ENCODE results near the gene APOL2.
"Not testable (repeated sequence)": the region's sequence is repeated elsewhere in the genome, so short reads cannot be mapped to it uniquely, and the experiment has no call there.

The APOL2 gene, protein sequence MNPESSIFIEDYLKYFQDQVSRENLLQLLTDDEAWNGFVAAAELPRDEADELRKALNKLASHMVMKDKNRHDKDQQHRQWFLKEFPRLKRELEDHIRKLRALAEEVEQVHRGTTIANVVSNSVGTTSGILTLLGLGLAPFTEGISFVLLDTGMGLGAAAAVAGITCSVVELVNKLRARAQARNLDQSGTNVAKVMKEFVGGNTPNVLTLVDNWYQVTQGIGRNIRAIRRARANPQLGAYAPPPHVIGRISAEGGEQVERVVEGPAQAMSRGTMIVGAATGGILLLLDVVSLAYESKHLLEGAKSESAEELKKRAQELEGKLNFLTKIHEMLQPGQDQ

DNA sequence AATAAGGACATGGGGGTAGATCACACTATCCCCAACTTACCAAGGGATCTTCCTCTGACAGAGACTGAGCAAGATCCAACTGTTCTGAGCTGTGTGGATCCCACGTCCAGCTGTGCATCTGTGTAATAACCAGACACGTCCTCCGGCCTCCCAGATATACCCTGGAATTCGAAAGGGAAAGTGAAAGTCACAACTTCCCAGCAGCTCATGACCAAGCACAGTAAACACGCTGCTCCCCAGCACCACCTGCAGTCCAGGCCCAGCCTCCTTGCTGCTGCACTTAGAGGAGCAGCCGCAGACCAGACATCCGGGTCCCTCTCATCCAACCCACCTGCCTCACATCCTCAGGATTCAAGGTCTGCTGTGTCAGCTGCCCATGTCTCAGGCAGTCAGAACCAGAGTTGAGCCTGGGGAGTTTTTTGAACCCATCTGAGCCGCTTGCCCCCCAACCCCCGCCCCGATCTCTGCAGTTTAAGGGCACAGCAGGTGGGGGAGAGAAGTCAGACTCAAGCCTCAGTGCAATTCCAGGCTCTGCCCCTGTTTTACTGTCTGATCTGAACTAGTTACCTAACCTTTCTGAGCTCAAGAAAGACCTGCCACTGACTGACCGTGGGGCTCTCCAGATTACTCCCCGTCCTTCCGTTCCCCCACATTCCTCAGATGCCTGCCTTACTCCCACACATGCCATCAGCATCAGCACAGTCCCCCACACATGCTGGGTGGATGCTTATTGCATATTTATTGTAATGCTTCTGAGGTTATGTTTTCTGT is at the start of gene APOL2:
Gene APOL2, minus strand, starts transcription at position 127 of the 771 bp plus-strand sequence. CDS start 6,365 bp downstream, outside the sequence.
- DNase-seq = peak; percentile 86

DNA sequence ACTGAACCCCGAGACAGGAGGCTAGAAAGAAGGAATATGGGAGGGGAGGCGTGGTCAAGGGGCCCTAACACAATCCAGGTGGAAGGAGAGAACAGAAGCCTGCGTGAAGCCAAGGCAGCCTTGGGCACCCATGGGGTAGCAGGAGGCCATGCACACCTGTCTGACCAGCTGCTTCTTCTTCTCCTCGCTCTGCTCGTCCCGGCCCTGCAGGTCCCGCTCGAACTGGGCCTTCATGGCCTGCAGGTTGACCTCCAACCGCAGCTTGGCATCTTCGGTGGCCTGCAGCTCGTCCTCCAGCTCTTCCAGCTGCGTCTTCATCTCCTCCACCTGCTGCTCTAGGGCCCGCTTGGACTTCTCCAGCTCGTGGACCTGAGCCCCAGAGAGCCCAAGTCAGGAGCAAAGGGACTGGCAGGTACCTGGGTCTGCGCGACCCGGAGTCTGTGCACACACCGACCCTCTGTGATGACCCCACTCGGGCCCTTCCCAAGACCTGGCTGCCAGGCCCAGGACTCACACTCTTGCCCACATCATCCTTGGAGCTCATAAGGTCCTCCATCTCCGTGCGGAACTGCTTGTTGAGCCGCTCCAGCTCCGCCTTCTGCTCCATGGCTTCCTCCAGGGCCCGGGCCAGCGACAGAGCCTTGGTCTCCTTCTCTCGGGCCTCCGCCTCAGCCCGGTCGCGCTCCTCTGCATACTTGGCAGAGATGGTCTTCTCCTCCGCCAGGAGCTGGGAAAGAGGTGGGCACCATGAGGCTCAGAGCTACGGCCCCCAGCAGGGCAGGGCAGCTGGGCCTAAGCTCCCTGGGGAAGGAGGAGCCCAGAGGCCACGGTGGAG is 49.5 kb upstream of the APOL2 start:
- no peak for DNase-seq

DNA sequence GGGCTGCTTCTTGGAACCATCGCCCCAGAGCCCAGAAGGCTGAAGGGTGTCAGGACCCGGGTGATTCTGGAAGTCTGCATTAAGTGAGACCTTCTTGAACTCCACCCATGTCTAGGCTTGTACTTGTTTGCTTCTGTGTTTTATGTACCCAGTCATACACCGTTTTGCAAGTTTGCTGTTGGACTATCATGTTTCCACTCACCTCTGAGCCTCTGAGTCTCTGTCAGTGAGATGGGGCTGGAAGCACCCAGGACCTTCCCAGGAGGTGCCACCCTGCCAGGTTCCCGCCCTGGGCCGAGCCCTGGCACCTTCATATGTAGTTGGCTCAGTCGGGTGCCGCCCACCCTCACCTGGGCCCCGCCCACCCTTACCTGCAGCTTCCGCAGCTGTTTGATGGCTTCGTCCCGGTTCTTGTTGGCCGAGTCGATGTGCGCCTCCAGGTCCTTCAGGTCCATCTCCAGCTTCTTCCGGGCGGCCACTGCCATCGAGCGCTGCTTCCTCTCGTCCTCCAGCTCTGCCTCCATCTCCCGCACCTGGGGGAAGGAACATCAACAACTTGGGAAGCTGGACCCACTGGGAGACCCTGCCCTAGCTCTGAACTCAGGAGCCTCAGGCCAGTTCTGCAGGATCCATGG is 48.7 kb upstream of the APOL2 start:
- DNase-seq = no peak

DNA sequence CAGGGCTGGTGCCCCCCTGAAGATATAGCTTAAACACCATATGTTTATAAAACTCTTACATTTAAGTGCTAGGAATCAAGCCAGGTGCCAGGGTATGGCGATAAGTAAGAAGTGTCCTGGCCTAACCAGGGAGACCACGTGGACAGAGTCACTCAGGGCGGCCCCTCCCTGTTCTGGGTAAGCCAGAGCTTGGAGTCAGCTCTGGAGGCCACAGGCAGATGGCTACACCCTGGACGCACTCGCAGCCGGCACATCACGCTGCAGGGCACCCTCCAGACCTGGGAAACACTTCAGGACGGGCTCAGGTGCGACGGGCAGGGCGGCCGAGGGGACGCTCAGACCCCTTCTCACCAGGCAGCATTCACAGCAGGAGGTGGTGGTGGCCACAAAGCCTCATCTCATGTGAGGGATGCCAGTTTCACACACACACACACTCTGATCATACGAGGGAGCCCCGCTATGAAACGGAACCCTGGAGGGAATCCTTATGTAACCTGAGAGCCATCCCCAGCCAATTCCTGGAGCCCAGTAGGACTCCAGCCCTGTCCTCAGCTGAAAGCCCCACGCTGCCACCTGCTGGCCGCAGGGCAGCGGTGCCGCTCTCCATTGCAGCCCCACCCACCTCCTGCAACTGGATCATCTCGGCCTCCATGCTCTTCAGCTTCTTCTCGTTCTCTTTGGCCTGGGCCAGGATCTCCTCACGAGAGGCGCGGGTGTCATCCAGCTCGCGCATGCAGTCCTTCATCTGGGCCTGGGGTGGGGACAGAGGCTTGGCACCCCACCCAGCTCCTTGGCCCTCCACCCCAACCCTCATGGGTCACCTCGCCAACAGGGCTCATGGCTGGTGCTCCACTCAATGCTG is 47.0 kb upstream of the APOL2 start:
- peak; percentile 68 for DNase-seq

DNA sequence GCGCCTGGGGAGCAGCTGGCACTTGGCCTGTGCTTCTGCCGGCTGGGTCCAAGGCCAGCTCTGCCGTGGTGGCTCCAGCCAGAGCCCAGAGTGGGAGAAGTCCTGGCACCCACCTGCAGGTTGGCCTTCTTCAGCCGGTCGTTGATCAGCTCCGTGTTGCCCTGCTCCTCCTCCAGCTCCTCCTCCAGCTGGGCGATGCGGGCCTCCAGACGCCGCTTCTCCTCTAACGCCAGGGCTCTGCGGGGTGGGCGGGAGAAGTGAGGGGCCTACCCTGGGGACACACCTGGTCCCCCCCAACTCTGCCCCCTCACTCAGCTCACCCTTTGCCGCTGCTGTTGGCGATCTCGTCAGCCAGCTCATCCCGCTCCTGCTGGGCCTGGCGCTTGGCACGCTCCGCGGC is 46.2 kb upstream of the APOL2 start:
- DNase-seq = no peak

DNA sequence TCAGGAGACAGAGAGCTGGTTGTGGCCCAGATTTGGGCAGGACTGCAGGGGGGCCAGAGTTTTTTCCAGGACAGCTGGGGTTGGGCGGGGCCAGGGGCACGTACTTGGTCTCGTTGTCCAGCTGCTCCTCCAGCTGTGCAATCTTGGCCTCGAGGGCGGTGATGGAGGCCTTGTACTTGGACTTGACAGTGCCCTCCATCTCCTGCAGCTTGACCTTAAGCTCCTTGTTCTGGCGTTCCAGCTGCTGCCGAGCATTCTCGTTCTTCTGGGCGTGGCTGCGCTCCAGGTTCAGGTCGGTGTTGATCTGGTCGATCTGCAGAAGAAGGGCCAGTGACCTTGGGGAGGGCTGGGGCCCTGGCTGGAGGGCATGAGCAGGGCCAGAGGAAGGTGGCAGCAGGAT is 45.7 kb upstream of the APOL2 start:
- no peak for DNase-seq

DNA sequence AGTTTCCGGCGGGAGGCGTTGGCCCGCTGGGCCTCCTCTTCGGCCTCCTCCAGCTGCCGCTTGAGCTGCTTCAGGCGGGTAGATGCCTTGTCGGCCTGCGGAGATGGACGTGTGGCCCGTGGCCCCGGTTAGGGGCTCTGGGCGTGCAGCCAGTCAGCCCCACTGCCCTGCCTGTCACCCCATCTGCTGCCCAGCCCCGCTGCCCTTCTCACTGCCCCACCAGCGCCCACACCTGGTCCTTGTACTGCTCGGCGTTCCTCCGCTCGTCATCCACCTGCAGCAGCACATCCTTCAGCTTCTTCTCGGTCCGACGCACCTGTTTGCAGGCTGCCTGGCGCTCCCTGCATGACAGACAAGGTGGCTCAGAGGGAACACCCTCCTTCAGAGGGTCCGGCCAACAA is 44.8 kb upstream of the APOL2 start:
- no peak for DNase-seq

DNA sequence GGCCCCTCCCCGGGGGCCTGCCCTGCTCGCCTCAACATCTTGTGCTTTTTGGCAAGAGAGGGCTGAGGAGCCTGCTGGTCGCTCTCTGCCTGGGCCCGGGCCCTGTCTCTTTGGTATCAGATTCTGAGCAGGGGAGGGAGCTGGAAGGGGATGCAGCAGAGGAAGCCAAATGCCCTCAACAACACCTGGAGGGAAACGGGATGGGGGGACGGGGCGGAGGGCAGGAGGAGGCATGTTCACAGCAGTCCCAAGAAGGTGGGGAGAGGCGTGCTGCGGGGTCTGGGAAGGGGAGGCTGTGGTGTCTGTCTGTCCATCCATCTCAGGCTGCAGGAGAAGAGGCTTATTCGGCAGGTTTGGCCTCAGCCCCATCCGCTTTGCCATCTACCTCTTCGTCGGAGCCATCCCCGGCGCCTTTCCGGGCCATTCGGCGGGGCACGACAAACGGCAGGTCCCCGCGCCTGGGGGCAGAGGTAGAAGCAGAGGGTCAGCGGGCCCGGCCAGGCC is 43.1 kb upstream of the APOL2 start:
- no peak for DNase-seq

DNA sequence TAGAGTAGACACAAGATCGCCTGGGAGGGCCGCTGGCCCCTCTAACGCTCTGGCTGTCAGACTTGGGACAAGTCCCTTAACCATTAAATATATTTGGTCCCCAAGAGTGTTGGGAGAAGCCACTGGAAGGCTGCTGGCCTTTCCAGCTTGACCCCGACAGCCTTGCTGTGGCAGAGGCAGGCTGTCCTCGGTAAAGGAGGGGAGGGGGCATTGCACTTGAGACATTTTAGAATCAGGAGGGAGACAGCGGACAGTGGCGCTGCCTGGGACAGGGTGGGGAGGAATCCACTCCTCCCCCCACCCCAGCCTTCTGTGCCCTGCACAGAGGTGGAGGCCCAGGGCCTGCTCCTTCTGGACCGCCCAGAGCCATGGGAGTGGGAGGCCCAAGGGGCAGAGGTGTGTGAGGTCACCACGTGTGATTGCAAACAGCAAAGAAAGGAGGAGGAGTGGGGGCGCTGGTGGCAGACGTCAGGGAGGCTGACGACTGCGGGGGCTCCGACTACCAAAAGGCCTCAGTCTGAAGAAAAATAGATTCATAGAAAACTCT is 42.5 kb upstream of the APOL2 start:
- no peak for DNase-seq

DNA sequence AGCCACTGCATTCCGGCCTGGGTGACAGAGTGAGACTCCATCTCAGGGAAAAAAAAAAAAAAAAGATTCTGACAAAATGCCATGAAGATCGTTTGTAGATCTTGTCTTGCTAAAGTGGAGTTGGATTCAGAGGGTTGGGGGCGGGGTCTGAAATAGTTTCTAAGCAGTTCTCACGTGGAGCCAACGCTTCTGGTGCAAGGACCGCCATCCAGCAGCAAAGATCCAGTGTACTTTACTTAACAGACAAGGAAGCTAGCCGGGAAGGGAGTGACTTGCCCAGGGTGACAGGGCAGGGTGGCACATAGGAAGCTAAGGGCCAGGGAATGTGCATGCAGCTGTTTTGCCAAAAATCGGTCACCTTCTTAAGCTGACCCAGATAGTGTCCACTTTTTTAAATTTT is 41.1 kb upstream of the APOL2 start:
- DNase-seq = no peak

DNA sequence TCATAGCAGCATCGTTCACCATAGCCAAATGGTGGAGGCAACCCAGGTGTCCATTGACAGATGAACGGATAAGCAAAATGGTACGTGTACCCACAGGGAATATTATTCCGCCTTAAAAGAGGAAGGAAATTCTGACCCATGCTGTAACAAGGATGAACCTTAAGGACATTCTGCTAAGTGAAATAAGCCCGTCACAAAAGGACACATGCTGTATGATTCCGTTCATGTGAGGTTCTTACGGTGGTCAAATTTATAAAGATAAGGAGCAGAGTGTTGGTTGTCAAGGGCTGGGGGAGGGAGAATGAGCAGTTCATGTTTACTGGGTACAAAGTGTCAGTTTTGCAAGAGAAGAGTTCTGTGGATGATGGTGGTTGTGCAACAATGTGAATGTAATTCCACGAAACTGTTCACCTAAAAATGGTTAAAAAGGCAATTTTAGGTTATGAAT is 39.9 kb upstream of the APOL2 start:
- DNase-seq = no peak

DNA sequence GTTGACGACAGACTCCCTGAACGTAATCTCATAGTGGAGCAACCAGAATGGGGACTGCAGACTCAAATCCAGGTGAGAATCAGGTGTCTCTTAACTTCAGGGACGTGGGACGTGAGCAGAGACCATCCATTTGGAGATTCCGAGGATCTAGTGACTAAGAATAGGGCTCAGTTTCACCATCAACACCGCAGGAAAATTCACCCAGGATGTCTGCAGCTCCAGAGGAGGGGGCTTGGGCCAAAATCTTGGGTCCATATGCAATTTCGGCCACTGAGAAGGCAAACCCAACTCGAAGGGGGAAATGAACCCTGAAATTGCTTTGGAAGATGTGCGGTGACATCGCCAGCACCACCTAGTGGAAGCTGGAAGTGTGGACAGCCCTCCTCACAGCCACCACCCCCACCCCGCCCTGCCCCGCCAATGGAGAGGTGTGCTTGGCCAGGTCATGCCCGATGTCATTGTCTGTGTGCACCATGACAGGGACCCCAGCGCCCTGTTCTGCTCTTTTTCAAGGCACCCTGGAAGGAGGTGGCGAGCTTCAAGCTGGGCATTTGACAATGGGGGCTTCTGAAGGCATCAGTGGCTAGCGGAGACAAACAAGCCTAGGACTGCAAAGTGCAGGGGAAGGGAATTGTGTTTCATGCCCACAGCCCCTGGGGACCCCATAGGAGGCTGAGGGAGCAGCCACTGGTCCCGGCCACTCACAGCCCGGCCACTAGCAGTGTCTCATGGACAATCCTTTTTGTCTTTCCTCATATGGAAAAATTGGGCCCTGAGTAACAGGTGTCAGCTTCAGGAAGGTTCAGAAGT is 38.4 kb upstream of the APOL2 start:
- peak; percentile 70 for DNase-seq

DNA sequence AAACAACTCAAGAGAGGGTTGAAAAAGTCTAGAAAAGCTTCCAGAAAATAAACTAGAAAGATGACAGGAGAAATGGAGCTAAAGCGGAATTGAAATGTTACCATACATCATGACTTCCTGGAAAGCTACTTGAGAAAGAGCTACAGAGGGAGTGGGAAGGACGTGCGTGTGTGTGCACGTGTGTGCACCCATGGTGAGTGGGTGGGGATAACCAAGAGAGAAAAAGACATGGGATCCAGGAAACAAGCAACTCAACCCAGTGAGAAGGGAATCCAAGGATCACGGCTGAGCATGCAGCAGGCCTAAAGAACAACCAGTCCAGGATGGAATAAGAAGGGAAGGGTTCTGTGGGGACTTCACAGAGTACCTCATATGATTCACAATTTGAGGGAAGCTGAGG is 35.2 kb upstream of the APOL2 start:
- DNase-seq = no peak

DNA sequence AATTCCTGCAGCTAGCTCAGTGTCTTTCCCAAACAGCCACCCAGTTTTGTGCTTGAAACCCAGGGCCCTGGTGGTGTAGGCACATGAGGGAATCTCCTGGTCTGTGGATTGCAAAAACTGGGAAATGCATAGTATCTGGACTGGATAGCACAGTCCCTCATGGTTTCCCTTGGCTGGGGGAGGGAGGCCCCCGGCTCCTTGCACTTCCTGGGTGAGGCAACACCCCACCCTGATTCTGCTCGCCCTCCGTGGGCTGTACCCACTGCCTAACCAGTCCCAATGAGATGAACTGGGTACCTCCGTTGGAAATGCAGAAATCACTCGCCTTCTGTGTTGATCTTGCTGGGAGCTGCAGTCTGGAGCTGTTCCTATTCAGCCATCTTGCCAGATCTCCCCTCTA is 32.6 kb upstream of the APOL2 start:
- DNase-seq = not testable (repeated sequence)

DNA sequence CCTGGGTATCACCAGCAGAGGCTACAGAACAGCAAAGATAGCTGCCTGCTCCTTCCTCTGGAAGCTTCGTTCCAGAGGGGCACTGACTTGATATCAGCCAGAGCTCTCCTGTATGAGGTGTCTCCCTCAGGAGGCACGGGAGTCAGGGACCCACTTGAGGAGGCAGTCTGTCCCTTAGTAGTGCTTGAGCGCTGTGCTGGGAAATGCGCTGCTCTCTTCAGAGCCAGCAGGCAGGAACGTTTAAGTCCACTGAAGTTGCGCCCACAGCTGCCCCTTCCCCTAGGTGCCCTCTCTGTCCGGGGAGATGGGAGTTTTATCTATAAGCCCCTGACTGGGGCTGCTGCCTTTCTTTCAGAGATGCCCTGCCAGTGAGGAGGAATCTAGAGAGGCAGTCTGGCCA is 31.9 kb upstream of the APOL2 start:
- not testable (repeated sequence) for DNase-seq

DNA sequence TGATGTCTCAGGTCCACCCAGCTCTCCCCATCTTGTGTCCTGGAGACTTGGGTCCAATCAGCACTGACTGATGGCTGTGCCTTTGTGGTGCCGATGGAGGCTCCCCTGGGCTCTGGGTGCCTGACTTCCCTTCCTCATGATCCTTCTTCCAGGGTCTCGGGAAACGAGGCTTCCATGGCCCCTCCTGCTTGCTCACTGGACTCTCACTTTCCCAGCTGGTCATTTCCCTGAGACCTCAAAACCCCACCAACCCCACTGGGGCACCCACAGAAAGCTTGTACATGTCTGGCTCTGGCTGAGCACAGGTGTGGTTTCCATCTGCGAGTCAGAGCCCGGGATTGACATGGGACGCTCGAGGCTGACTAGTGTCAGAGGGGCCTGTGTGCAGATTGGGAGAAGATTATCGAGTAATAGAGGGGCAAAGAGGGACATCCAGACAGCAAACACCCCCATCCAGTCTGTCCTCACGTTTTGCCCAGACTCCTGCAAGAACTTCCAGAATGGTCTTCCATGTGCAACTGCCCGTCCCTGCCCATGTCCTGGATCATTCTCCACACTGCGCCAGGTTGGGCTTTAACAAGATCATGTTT is 28.7 kb upstream of the APOL2 start:
- DNase-seq = no peak

DNA sequence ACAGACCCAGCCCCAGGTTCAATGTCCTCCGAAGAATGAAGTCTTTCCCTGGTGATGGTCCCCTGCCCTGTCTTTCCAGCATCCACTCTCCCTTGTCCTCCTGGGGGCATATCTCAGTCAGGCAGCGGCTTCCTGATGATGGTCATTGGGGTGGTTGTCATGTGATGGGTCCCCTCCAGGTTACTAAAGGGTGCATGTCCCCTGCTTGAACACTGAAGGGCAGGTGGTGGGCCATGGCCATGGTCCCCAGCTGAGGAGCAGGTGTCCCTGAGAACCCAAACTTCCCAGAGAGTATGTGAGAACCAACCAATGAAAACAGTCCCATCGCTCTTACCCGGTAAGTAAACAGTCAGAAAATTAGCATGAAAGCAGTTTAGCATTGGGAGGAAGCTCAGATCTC is 27.7 kb upstream of the APOL2 start:
- no peak for DNase-seq

DNA sequence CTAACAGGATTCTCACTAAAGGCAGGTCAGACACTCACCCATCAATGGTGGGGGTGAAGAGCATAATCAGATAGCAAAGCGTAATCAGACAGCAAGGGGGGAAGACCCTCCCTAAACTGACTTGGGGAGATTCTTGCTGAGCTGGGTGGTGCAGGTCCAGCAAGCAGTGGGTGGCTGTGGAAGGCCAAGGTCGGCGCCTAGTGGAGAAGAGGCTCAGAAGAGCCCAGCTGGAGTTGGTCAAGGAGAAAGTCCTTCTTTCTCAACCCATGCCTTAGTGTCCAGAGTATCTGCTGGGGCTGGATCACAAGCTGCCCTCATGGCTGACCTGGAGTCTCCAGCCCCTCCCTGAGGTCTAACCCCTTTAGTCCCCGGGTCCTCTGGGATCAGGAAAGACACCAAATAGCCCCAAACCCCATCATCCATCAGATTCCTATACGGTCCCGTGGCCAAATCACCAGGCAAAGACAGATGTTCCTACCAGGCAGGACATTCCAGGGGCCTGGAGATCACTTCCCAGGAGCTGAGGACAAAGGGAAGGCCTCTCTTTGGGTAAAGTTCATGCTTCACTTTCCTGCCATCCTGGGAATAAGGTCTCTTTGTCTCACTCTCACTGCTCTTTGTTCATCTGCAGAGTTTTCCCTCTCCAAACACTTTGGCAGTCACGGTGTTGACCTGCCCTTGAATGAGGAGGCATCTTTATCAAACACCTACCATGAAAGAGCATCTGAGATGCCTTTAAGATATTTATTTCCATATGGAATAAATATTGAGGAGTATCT is 24.7 kb upstream of the APOL2 start:
- not testable (repeated sequence) for DNase-seq

DNA sequence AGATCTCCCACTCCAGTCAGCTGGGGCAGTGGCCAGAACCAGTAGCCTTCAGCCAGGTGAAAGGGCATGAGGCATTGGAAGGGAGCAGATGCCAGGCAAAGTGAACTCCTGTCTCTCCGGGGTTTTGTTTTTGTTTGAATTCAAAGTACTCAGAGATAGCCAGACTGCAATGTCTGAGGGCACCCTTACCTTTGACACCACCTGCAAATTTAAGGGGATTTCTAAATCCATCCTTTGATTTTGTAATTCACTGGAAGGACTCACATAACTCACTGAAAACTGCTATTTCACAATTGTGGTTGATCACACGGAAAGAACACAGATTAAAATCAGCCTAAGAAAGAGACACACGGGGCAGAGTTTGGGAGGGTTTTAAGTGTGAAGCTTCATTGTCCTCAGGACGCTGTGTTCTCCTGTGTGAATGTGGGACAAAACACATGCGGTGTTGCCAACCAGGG is 23.9 kb upstream of the APOL2 start:
- not testable (repeated sequence) for DNase-seq

Data from activated naive CD4-positive, alpha-beta T cell treated with anti-CD3 and anti-CD28 coated beads, Interleukin-2, amount 50 U/mL, for 16 hours (primary cell).